ENCODE results near the gene ARMC12.

DNA sequence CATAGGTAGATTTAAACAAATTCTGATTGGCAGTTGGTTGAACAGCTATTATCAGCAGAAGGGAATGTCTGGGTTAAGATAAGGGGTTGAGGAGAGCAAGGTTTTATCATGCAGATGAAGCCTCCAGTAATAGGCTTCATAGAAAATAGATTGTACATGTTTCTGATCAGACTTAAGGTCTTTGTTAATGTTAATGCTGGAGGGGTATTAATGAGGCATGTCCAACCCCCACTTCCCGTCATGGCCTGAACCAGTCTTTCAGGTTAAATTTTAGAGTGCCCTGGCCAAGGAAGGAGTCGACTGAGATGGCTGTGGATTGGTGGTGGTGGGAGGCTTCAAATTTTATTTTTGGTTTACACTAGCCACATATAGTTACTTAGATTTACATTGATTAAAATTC is 47.4 kb downstream of the ARMC12 start:
- TF ChIP-seq, protein P1, sequence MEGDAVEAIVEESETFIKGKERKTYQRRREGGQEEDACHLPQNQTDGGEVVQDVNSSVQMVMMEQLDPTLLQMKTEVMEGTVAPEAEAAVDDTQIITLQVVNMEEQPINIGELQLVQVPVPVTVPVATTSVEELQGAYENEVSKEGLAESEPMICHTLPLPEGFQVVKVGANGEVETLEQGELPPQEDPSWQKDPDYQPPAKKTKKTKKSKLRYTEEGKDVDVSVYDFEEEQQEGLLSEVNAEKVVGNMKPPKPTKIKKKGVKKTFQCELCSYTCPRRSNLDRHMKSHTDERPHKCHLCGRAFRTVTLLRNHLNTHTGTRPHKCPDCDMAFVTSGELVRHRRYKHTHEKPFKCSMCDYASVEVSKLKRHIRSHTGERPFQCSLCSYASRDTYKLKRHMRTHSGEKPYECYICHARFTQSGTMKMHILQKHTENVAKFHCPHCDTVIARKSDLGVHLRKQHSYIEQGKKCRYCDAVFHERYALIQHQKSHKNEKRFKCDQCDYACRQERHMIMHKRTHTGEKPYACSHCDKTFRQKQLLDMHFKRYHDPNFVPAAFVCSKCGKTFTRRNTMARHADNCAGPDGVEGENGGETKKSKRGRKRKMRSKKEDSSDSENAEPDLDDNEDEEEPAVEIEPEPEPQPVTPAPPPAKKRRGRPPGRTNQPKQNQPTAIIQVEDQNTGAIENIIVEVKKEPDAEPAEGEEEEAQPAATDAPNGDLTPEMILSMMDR (IDR thresholded peaks at IDR 0.05 in 4 of 5, conservative IDR thresholded peaks at IDR 0.05 in 1 of 5): no peak
- no peak for TF ChIP-seq POLR2A (IDR thresholded peaks at IDR 0.05)

All from gastrocnemius medialis (tissue), 4 donors.